H9 (cell line): ENCODE results near the gene ANP32A. TPM values are rescaled to one million over a fixed set of nuclear protein-coding genes. Genes with fewer than 3 reads are reported as not detected.

ENCODE experiments used
- DNase-seq: peaks from one replicate; pipeline ENCODE4 v3.0.0-alpha.2; 2017
- H2AFZ ChIP-seq: one replicate; pipeline ENCODE4 v1.6.1; 2013; ENCODE audit warnings: mild to moderate bottlenecking, low read length, control low read depth, moderate library complexity
- H2AK5ac ChIP-seq: 2 replicates; pipeline ENCODE4 v1.6.1; 2013; ENCODE audit warnings: low read length, control low read depth, mixed read lengths; ENCODE audit not compliant: insufficient read length
- H2BK120ac ChIP-seq: one replicate; pipeline ENCODE4 v1.6.1; 2013; ENCODE audit warnings: low read depth, mild to moderate bottlenecking, low read length, control low read depth, inconsistent platforms; ENCODE audit not compliant: poor library complexity, severe bottlenecking
- H2BK12ac ChIP-seq: 2 replicates; pipeline ENCODE4 v1.6.1; 2013; ENCODE audit warnings: low read length, control low read depth, mixed read lengths, low read depth; ENCODE audit not compliant: insufficient read length
- H2BK15ac ChIP-seq: 2 replicates; pipeline ENCODE4 v1.6.1; 2013; ENCODE audit warnings: low read depth, low read length, control low read depth
- H2BK20ac ChIP-seq: one replicate; pipeline ENCODE4 v1.6.1; 2013; ENCODE audit warnings: low read depth, mild to moderate bottlenecking, low read length, control low read depth, inconsistent platforms; ENCODE audit not compliant: poor library complexity, severe bottlenecking
- H2BK5ac ChIP-seq: 2 replicates; pipeline ENCODE4 v1.6.1; 2013; ENCODE audit warnings: low read length, control low read depth, mixed read lengths; ENCODE audit not compliant: insufficient read length
- H3K14ac ChIP-seq: 2 replicates; pipeline ENCODE4 v1.6.1; 2013; ENCODE audit warnings: low read length, control low read depth; ENCODE audit not compliant: insufficient read depth
- H3K18ac ChIP-seq: 2 replicates; pipeline ENCODE4 v1.6.1; 2013; ENCODE audit warnings: low read depth, mild to moderate bottlenecking, mixed read lengths, low read length, control low read depth; ENCODE audit not compliant: insufficient read length
- H3K23ac ChIP-seq: 2 replicates; pipeline ENCODE4 v1.6.1; 2013; ENCODE audit warnings: low read length, control low read depth, mixed read lengths, low read depth; ENCODE audit not compliant: insufficient read length
- H3K23me2 ChIP-seq: 2 replicates; pipeline ENCODE4 v1.6.1; 2013; ENCODE audit warnings: low read depth, mild to moderate bottlenecking, mixed read lengths, low read length, control low read depth; ENCODE audit not compliant: insufficient read length, poor library complexity, severe bottlenecking
- H3K27ac ChIP-seq: 2 replicates; pipeline ENCODE4 v1.5.1; 2013; ENCODE audit warnings: low read length, control low read depth, mixed read lengths, low read depth; ENCODE audit not compliant: insufficient read length
- H3K27me3 ChIP-seq: 2 replicates; pipeline ENCODE4 v1.6.1; 2013; ENCODE audit warnings: low read length, control low read depth, inconsistent platforms; ENCODE audit not compliant: insufficient read depth
- H3K4ac ChIP-seq: 2 replicates; pipeline ENCODE4 v1.6.1; 2013; ENCODE audit warnings: low read depth, mild to moderate bottlenecking, control low read depth, inconsistent platforms, low read length, moderate library complexity
- H3K4me1 ChIP-seq: 2 replicates; pipeline ENCODE4 v1.6.1; 2013; ENCODE audit warnings: low read length, control low read depth, inconsistent platforms; ENCODE audit not compliant: insufficient read depth
- H3K4me2 ChIP-seq: 2 replicates; pipeline ENCODE4 v1.6.1; 2013; ENCODE audit warnings: low read length, control low read depth, mixed read lengths; ENCODE audit not compliant: insufficient read length, insufficient read depth
- H3K56ac ChIP-seq: 2 replicates; pipeline ENCODE4 v1.6.1; 2013; ENCODE audit warnings: low read depth, mild to moderate bottlenecking, mixed read lengths, low read length, control low read depth; ENCODE audit not compliant: insufficient read length
- H3K79me1 ChIP-seq: 2 replicates; pipeline ENCODE4 v1.6.1; 2013; ENCODE audit warnings: low read depth, mild to moderate bottlenecking, moderate library complexity, low read length, control low read depth, inconsistent platforms; ENCODE audit not compliant: insufficient read depth, poor library complexity, severe bottlenecking
- H3K79me2 ChIP-seq: 2 replicates; pipeline ENCODE4 v1.6.1; 2013; ENCODE audit warnings: low read length, control low read depth, inconsistent platforms; ENCODE audit not compliant: insufficient read depth
- H3K9ac ChIP-seq: 2 replicates; pipeline ENCODE4 v1.6.1; 2013; ENCODE audit warnings: low read length, control low read depth, mixed read lengths; ENCODE audit not compliant: insufficient read length; ENCODE audit errors: extremely low read depth
- H3K9me3 ChIP-seq: one replicate; pipeline ENCODE4 v1.6.1; 2013; ENCODE audit warnings: low read depth, low read length, inconsistent platforms; ENCODE audit not compliant: control insufficient read depth
- H3T11ph ChIP-seq: one replicate; pipeline ENCODE4 v1.6.1; 2013; ENCODE audit warnings: mild to moderate bottlenecking, low read length, control low read depth, inconsistent platforms
- H4K20me1 ChIP-seq: one replicate; pipeline ENCODE4 v1.6.1; 2013; ENCODE audit not compliant: control insufficient read depth, insufficient read length, insufficient read depth
- H4K5ac ChIP-seq: 2 replicates; pipeline ENCODE4 v1.6.1; 2013; ENCODE audit warnings: low read depth, mild to moderate bottlenecking, mixed read lengths, low read length, control low read depth; ENCODE audit not compliant: insufficient read length
- H4K8ac ChIP-seq: replicated peaks from 2 replicates; pipeline ENCODE4 v1.6.1; 2013; ENCODE audit warnings: low read length, control low read depth, mixed read lengths, low read depth; ENCODE audit not compliant: insufficient read length
- H4K91ac ChIP-seq: 2 replicates; pipeline ENCODE4 v1.6.1; 2013; ENCODE audit warnings: low read depth, mild to moderate bottlenecking, moderate library complexity, mixed read lengths, low read length, control low read depth; ENCODE audit not compliant: insufficient read length
- H3K27ac Mint-ChIP-seq, 3 experiments: 2 replicates in 2 of 3; 3 replicates in 1 of 3; pipeline ENCODE4 v1.8.0; 2020 to 2021; ENCODE audit warnings: mixed read lengths in 3 of 3, mild to moderate bottlenecking in 1 of 3, moderate library complexity in 1 of 3
- H3K27me3 Mint-ChIP-seq: 2 replicates; pipeline ENCODE4 v1.8.0; 2021; ENCODE audit warnings: low read depth, mild to moderate bottlenecking, moderate library complexity, mixed read lengths
- H3K36me3 Mint-ChIP-seq, 3 experiments: 2 replicates in 2 of 3; 3 replicates in 1 of 3; pipeline ENCODE4 v1.8.0; 2020 to 2021; ENCODE audit warnings: low read depth in 3 of 3, mixed read lengths in 3 of 3; ENCODE audit not compliant: insufficient read depth in 1 of 3
- H3K4me1 Mint-ChIP-seq, 2 experiments: 2 replicates each; pipeline ENCODE4 v1.8.0; 2020; ENCODE audit warnings: mixed read lengths in 2 of 2
- H3K4me3 Mint-ChIP-seq, 2 experiments: 2 replicates in 1 of 2; 3 replicates in 1 of 2; pipeline ENCODE4 v1.8.0; 2020 to 2021; ENCODE audit warnings: mild to moderate bottlenecking in 2 of 2, mixed read lengths in 2 of 2, moderate library complexity in 1 of 2
- H3K9me3 Mint-ChIP-seq, 2 experiments: 2 replicates in 1 of 2; 3 replicates in 1 of 2; pipeline ENCODE4 v1.8.0; 2020; ENCODE audit warnings: mild to moderate bottlenecking in 2 of 2, mixed read lengths in 2 of 2, moderate library complexity in 1 of 2
- CTCF ChIP-seq: fragments of 200-600 bp; sonication (generic); conservative IDR thresholded peaks from 3 replicates; pipeline ENCODE4 v1.8.0; 2021; ENCODE audit warnings: antibody characterized with exemption, mild to moderate bottlenecking
- WGBS: extraction: QIAGEN DNeasy Blood & Tissue Kit; methylation state at CpG from one replicate; pipeline ENCODE4 v1.1.7; 2013; ENCODE audit warnings: missing lambda C conversion rate, low lambda C conversion rate, mixed read lengths; ENCODE audit not compliant: insufficient read length; ENCODE audit errors: extremely low coverage; 5-methylcytosine and 5-hydroxymethylcytosine counted together
- total RNA-seq: library from RNA; stranded (reverse); gene quantifications from 2 replicates; pipeline ENCODE4 v1.2.1, GENCODE V29; 2021

ANP32A gene
- total RNA-seq, 1 experiment from 2014 or later, result 318 TPM

GRCh38 chr15:68775236-68775577 lies 45.5 kb downstream of the ANP32A start:
- H3K4me1 ChIP-seq, result no peaks in the 10 kb centered on the region
- no peak for DNase-seq
- H3K36me3 Mint-ChIP-seq, result peaks cover 15 to 27% (median 15%) of the 10 kb centered on the region in 3 experiments; a peak in 6 of 7 replicates
- no peak overlapping the region for H3K4ac ChIP-seq
- no peaks in the 10 kb centered on the region; the same call in 1 of the 2 replicates for H3K27me3 ChIP-seq
- peaks cover 11% of the 10 kb centered on the region in 2 experiments for H3K4me1 Mint-ChIP-seq
- H3K18ac ChIP-seq, result no peak overlapping the region
- no peak overlapping the region for H2AK5ac ChIP-seq
- no peak overlapping the region for H4K91ac ChIP-seq
- no peaks in the 10 kb centered on the region for H4K20me1 ChIP-seq
- no peak overlapping the region for H3T11ph ChIP-seq
- H3K4me2 ChIP-seq, result no peak overlapping the region
- no peak for TF ChIP-seq CTCF
- no peak overlapping the region for H4K5ac ChIP-seq
- no peak overlapping the region for H4K8ac ChIP-seq
- no peaks in the 10 kb centered on the region; a peak in 1 of 5 replicates for H3K9me3 Mint-ChIP-seq
- H3K27me3 Mint-ChIP-seq, result peaks cover 12% of the 10 kb centered on the region
- no CpG with 5 or more reads among the region's 3 CpGs for WGBS
- H3K23me2 ChIP-seq, result no peaks in the 10 kb centered on the region
- no peak overlapping the region for H2BK20ac ChIP-seq
- H2BK120ac ChIP-seq, result no peak overlapping the region
- no peak overlapping the region for H3K9ac ChIP-seq
- no peak overlapping the region for H3K56ac ChIP-seq
- H3K23ac ChIP-seq, result no peak overlapping the region
- H3K27ac Mint-ChIP-seq, result no peak overlapping the region
- H3K79me2 ChIP-seq, result no peaks in the 10 kb centered on the region
- H2BK5ac ChIP-seq, result no peak overlapping the region
- no peak overlapping the region for H2BK12ac ChIP-seq
- H3K9me3 ChIP-seq, result no peaks in the 10 kb centered on the region
- H3K79me1 ChIP-seq, result no peaks in the 10 kb centered on the region
- no peak overlapping the region for H3K14ac ChIP-seq
- H3K4me3 Mint-ChIP-seq, result no peak overlapping the region
- no peak overlapping the region for H2BK15ac ChIP-seq
- no peak overlapping the region for H3K27ac ChIP-seq
- H2AFZ ChIP-seq, result no peak overlapping the region
